ENCODE results near the gene TOX2. TPM values are rescaled to one million over a fixed set of nuclear protein-coding genes. Genes with fewer than 3 reads are reported as not detected.

TOX2 gene
- total RNA-seq, 2 experiments from 2014 or later, result 1.5 to 1.7 TPM

GRCh38 chr20:44071057-44071456, 156.4 kb downstream of the TOX2 start:
- Mint-ChIP-seq H3K4me3 (no peak overlapping the region), H3K27me3 (peaks cover 2% of the 10 kb centered on the region), H3K4me1 (ENCODE audit: low read depth) (peaks cover 74% of the 10 kb centered on the region), H3K27ac (peak overlapping the region; percentile 92), H3K9me3 (no peaks in the 10 kb centered on the region), H3K36me3 (ENCODE audit: low read depth) (no peaks in the 10 kb centered on the region)
- DNase-seq (no peak), ATAC-seq (no peak)
- no peak for TF ChIP-seq CTCF (IDR thresholded peaks at IDR 0.05)
- intact Hi-C loops (cut with micrococcal nuclease), result no loop called here
- ChIA-PET CTCF (interaction anchor here (1.0 to 1.3 kb wide), 2 partner anchors 10 to 14 kb away, joined by 3 to 4 read pairs; no protein-coding TSS in a partner anchor), POLR2A (interaction anchor here (0.9 kb wide), 1 partner anchor 335 kb away, joined by 3 read pairs; no protein-coding TSS in a partner anchor)

DNA sequence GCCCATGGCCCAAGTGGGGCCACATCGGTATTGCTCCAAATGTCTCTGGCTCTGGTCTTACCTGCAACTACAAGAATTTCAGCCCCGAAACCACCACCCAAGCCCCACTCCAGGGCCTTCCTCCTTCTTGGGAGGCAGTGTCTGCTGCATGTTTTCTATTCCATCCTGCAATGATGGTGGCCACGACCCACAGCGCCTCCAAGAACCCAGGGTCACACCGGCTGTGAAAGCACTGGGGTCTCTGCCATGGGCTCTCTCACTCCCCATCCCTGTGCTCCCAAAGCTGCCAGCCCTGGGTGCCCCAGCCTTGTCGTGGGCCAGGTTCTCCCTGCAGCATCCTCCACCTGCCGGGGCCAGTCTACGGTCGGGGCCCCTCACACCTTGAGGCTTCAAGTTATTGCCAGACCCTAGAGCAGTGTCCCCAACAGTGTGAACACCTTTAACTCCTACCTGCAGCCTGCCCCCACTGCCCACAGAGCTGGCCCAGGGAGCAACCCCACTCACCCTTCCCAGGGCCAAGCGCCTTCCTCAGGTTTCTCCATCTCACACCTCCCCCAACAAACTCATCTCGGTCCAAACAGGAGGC, 157.0 kb downstream of the TOX2 start:
- DNase-seq (no peak), ATAC-seq (no peak)
- H3K36me3 Mint-ChIP-seq (ENCODE audit: low read depth), result no peaks in the 10 kb centered on the region
- peaks cover 2% of the 10 kb centered on the region for H3K27me3 Mint-ChIP-seq
- ChIA-PET CTCF (interaction anchor here (1.0 to 1.2 kb wide), 2 partner anchors 9 to 321 kb away, joined by 4 to 7 read pairs (median 4); no protein-coding TSS in a partner anchor), POLR2A (interaction anchor here (0.9 kb wide), 1 partner anchor 336 kb away, joined by 3 read pairs; no protein-coding TSS in a partner anchor)
- intact Hi-C loops (cut with micrococcal nuclease), result no loop called here
- H3K9me3 Mint-ChIP-seq, result no peaks in the 10 kb centered on the region
- peak overlapping the region; percentile 92 for H3K27ac Mint-ChIP-seq
- peaks cover 74% of the 10 kb centered on the region for H3K4me1 Mint-ChIP-seq (ENCODE audit: low read depth)
- H3K4me3 Mint-ChIP-seq, result no peak overlapping the region
- TF ChIP-seq CTCF (IDR thresholded peaks at IDR 0.05), result no peak

DNA sequence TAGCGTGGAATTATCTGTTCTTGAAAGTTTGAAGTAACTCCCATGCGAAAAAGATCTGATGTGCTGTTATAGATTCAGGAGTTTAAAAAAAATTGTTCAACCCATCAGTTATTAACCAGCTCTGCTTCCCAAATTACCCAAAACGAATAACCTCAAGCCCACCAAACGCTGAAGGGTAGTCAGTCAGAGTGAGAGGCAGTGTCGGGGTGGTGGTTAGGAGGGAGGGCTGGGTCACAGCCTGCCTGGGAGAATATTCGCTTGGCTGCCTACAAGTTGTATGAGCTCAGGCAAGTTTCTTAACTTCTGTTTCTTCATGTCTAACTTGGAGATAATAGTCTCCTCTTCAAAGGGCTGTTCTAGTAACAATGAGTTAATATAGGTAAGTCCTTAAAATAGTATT, 157.7 kb downstream of the TOX2 start:
- no peaks in the 10 kb centered on the region for H3K9me3 Mint-ChIP-seq
- no peak for ATAC-seq
- H3K4me3 Mint-ChIP-seq, result no peak overlapping the region
- H3K36me3 Mint-ChIP-seq (ENCODE audit: low read depth), result no peaks in the 10 kb centered on the region
- no peak overlapping the region for H3K27ac Mint-ChIP-seq
- TF ChIP-seq CTCF (IDR thresholded peaks at IDR 0.05), result no peak
- POLR2A ChIA-PET, result no interaction called here
- peaks cover 2% of the 10 kb centered on the region for H3K27me3 Mint-ChIP-seq
- DNase-seq, result no peak
- CTCF ChIA-PET, result interaction anchor here (0.8 to 1.2 kb wide), 3 partner anchors 8 to 322 kb away, joined by 4 to 7 read pairs (median 4); no protein-coding TSS in a partner anchor
- intact Hi-C loops (cut with micrococcal nuclease), result no loop called here
- peaks cover 72% of the 10 kb centered on the region for H3K4me1 Mint-ChIP-seq (ENCODE audit: low read depth)

DNA sequence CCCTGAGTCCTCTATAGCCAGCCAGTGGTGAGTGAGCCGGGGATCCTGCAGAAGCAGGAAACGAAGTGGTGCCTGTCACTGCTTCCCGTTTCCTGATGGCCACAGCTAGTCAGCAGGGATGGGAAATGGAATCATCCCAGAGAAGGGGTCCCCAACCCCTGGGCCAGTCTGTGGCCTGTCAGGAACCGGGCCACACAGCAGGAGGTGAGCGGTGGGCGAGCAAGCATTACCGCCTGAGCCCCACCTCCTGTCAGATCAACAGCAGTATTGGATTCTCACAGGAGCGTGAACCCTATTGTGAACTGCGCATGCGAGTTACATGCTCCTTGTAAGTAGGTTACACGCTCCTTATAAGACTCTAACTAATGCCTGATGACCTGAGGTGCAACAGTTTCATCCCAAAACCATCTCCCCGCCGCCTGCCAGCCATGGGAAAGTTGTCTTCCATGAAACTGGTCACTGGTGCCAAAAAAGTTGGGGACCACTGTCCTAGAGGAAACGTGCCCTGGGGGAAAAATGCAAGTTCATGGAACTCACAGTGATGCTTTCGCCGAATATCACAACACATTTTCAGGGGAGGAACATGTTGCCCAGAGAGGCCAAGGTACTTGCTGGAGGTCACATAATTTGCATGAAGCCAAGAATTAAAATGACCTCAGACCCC, 158.5 kb downstream of the TOX2 start:
- Mint-ChIP-seq H3K4me3 (no peak overlapping the region), H3K4me1 (ENCODE audit: low read depth) (peaks cover 66% of the 10 kb centered on the region), H3K36me3 (ENCODE audit: low read depth) (no peaks in the 10 kb centered on the region), H3K27me3 (no peaks in the 10 kb centered on the region), H3K9me3 (no peaks in the 10 kb centered on the region), H3K27ac (no peak overlapping the region)
- no peak for DNase-seq
- POLR2A ChIA-PET, result no interaction called here
- intact Hi-C loops (cut with micrococcal nuclease), result no loop called here
- CTCF ChIA-PET, result interaction anchor here (0.8 to 1.2 kb wide), 2 partner anchors 7 to 89 kb away, joined by 4 to 7 read pairs; no protein-coding TSS in a partner anchor
- no peak for TF ChIP-seq CTCF (IDR thresholded peaks at IDR 0.05)
- ATAC-seq, result no peak

DNA sequence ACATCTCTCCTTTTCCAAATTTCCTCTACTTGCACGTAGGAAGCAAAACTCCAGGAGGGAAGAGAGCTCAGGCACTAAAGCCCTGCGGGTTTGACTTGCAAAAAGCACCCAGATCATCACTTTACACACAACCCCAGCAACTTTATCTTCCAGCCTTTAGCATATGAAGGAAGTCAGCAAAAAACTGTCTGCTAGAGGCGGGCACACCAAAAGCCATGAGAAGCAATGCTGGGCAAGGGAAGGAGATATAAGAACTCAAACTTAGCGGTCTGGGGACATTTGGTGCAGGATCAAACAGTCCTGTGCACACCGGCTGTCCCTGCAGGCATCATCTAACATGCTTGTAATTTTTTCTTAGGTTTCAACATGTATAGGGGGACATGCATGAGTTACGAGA, 159.0 kb downstream of the TOX2 start:
- POLR2A ChIA-PET, result no interaction called here
- intact Hi-C loops (cut with micrococcal nuclease), result no loop called here
- Mint-ChIP-seq H3K9me3 (no peaks in the 10 kb centered on the region), H3K36me3 (ENCODE audit: low read depth) (no peaks in the 10 kb centered on the region), H3K4me3 (no peak overlapping the region), H3K4me1 (ENCODE audit: low read depth) (peaks cover 60% of the 10 kb centered on the region), H3K27me3 (no peaks in the 10 kb centered on the region), H3K27ac (no peak overlapping the region)
- TF ChIP-seq CTCF (IDR thresholded peaks at IDR 0.05), result no peak
- CTCF ChIA-PET, result interaction anchor here (0.8 kb wide), 1 partner anchor 324 kb away, joined by 3 read pairs; no protein-coding TSS in a partner anchor
- DNase-seq, result no peak
- ATAC-seq, result no peak

All from activated CD8-positive, alpha-beta T cell treated with anti-CD3 and anti-CD28 coated beads for 36 hours (primary cell).